ENCODE measurements around the gene PATL2. TPM values are rescaled to one million over a fixed set of nuclear protein-coding genes. Genes with fewer than 3 reads are reported as not detected.

PATL2 gene
- total RNA-seq, 1 donor from 2014 or later, result 3.7 TPM

DNA sequence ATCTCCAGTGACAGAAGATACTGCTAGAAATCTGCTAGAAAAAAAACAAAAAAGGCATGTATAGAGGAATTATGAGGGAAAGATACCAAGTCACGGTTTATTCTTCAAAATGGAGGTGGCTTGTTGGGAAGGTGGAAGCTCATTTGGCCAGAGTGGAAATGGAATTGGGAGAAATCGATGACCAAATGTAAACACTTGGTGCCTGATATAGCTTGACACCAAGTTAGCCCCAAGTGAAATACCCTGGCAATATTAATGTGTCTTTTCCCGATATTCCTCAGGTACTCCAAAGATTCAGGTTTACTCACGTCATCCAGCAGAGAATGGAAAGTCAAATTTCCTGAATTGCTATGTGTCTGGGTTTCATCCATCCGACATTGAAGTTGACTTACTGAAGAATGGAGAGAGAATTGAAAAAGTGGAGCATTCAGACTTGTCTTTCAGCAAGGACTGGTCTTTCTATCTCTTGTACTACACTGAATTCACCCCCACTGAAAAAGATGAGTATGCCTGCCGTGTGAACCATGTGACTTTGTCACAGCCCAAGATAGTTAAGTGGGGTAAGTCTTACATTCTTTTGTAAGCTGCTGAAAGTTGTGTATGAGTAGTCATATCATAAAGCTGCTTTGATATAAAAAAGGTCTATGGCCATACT lies 4.1 kb upstream of the PATL2 start:
- Histone ChIP-seq H3K27ac (replicated peaks) (peak overlapping the region; percentile 99), H3K9me3 (replicated peaks) (no peaks in the 10 kb centered on the region), H3K4me3 (peak overlapping the region; percentile 92), H3K27me3 (ENCODE audit: low read depth) (no peaks in the 10 kb centered on the region), H3K4me1 (peaks cover 85% of the 10 kb centered on the region), H3K36me3 (peaks cover 41% of the 10 kb centered on the region)
- DNase-seq, result no peak
- TF ChIP-seq, protein P1, sequence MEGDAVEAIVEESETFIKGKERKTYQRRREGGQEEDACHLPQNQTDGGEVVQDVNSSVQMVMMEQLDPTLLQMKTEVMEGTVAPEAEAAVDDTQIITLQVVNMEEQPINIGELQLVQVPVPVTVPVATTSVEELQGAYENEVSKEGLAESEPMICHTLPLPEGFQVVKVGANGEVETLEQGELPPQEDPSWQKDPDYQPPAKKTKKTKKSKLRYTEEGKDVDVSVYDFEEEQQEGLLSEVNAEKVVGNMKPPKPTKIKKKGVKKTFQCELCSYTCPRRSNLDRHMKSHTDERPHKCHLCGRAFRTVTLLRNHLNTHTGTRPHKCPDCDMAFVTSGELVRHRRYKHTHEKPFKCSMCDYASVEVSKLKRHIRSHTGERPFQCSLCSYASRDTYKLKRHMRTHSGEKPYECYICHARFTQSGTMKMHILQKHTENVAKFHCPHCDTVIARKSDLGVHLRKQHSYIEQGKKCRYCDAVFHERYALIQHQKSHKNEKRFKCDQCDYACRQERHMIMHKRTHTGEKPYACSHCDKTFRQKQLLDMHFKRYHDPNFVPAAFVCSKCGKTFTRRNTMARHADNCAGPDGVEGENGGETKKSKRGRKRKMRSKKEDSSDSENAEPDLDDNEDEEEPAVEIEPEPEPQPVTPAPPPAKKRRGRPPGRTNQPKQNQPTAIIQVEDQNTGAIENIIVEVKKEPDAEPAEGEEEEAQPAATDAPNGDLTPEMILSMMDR (IDR thresholded peaks at IDR 0.05; ENCODE audit: borderline replicate concordance), result no peak
- intact Hi-C loops (cut with micrococcal nuclease), result no loop called here

DNA sequence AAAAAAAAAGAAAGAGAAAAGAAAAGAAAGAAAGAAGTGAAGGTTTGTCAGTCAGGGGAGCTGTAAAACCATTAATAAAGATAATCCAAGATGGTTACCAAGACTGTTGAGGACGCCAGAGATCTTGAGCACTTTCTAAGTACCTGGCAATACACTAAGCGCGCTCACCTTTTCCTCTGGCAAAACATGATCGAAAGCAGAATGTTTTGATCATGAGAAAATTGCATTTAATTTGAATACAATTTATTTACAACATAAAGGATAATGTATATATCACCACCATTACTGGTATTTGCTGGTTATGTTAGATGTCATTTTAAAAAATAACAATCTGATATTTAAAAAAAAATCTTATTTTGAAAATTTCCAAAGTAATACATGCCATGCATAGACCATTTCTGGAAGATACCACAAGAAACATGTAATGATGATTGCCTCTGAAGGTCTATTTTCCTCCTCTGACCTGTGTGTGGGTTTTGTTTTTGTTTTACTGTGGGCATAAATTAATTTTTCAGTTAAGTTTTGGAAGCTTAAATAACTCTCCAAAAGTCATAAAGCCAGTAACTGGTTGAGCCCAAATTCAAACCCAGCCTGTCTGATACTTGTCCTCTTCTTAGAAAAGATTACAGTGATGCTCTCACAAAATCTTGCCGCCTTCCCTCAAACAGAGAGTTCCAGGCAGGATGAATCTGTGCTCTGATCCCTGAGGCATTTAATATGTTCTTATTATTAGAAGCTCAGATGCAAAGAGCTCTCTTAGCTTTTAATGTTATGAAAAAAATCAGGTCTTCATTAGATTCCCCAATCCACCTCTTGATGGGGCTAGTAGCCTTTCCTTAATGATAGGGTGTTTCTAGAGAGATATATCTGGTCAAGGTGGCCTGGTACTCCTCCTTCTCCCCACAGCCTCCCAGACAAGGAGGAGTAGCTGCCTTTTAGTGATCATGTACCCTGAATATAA lies 2.2 kb upstream of the PATL2 start:
- peak overlapping the region; percentile 99 for H3K27ac ChIP-seq (replicated peaks)
- intact Hi-C loops (cut with micrococcal nuclease), result loop anchor here (2.0 kb wide), 1 partner anchor 14 kb away; no protein-coding TSS in a partner anchor
- DNase-seq, result no peak
- H3K27me3 ChIP-seq (ENCODE audit: low read depth), result no peaks in the 10 kb centered on the region
- H3K36me3 ChIP-seq, result peaks cover 32% of the 10 kb centered on the region
- peak overlapping the region; percentile 92 for H3K4me3 ChIP-seq
- no peaks in the 10 kb centered on the region for H3K9me3 ChIP-seq (replicated peaks)
- TF ChIP-seq, protein P1 (IDR thresholded peaks at IDR 0.05; ENCODE audit: borderline replicate concordance), result peak; percentile 29
- H3K4me1 ChIP-seq, result peaks cover 77% of the 10 kb centered on the region

DNA sequence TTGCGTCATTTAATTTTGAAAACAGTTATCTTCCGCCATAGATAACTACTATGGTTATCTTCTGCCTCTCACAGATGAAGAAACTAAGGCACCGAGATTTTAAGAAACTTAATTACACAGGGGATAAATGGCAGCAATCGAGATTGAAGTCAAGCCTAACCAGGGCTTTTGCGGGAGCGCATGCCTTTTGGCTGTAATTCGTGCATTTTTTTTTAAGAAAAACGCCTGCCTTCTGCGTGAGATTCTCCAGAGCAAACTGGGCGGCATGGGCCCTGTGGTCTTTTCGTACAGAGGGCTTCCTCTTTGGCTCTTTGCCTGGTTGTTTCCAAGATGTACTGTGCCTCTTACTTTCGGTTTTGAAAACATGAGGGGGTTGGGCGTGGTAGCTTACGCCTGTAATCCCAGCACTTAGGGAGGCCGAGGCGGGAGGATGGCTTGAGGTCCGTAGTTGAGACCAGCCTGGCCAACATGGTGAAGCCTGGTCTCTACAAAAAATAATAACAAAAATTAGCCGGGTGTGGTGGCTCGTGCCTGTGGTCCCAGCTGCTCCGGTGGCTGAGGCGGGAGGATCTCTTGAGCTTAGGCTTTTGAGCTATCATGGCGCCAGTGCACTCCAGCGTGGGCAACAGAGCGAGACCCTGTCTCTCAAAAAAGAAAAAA lies 1.4 kb upstream of the PATL2 start:
- Histone ChIP-seq H3K36me3 (peaks cover 24% of the 10 kb centered on the region), H3K27ac (replicated peaks) (peak overlapping the region; percentile 99), H3K4me3 (peak overlapping the region; percentile 92), H3K4me1 (peaks cover 74% of the 10 kb centered on the region), H3K27me3 (ENCODE audit: low read depth) (no peaks in the 10 kb centered on the region), H3K9me3 (replicated peaks) (no peaks in the 10 kb centered on the region)
- intact Hi-C loops (cut with micrococcal nuclease), result loop anchor here (2.0 kb wide), 1 partner anchor 14 kb away; no protein-coding TSS in a partner anchor
- TF ChIP-seq, protein P1 (IDR thresholded peaks at IDR 0.05; ENCODE audit: borderline replicate concordance), result no peak
- peak; percentile 42 for DNase-seq

DNA sequence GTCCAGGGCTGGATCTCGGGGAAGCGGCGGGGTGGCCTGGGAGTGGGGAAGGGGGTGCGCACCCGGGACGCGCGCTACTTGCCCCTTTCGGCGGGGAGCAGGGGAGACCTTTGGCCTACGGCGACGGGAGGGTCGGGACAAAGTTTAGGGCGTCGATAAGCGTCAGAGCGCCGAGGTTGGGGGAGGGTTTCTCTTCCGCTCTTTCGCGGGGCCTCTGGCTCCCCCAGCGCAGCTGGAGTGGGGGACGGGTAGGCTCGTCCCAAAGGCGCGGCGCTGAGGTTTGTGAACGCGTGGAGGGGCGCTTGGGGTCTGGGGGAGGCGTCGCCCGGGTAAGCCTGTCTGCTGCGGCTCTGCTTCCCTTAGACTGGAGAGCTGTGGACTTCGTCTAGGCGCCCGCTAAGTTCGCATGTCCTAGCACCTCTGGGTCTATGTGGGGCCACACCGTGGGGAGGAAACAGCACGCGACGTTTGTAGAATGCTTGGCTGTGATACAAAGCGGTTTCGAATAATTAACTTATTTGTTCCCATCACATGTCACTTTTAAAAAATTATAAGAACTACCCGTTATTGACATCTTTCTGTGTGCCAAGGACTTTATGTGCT lies 721 bp upstream of the PATL2 start:
- peak overlapping the region; percentile 99 for H3K27ac ChIP-seq (replicated peaks)
- TF ChIP-seq, protein P1 (IDR thresholded peaks at IDR 0.05; ENCODE audit: borderline replicate concordance), result no peak
- intact Hi-C loops (cut with micrococcal nuclease), result loop anchor here (2.0 kb wide), 1 partner anchor 15 kb away; no protein-coding TSS in a partner anchor
- H3K36me3 ChIP-seq, result peaks cover 17% of the 10 kb centered on the region
- H3K4me1 ChIP-seq, result peaks cover 72% of the 10 kb centered on the region
- no peaks in the 10 kb centered on the region for H3K27me3 ChIP-seq (ENCODE audit: low read depth)
- peak; percentile 38 for DNase-seq
- H3K9me3 ChIP-seq (replicated peaks), result no peaks in the 10 kb centered on the region
- peak overlapping the region; percentile 92 for H3K4me3 ChIP-seq
